HEK293 (cell line): ENCODE measurements around the gene RAB10.

ENCODE experiments used
- KLF16 ChIP-seq: fragments of 450-650 bp; formaldehyde crosslinking; IDR thresholded peaks from 2 replicates; pipeline ENCODE4 v1.5.1; 2017; ENCODE audit warnings: missing biosample characterization, missing genetic modification characterization
- SP7 ChIP-seq: fragments of 450-650 bp; formaldehyde crosslinking; IDR thresholded peaks from 2 replicates; pipeline ENCODE4 v1.5.1; 2016; ENCODE audit warnings: missing biosample characterization, missing genetic modification characterization
- ZNF184 ChIP-seq: fragments of 450-650 bp; IDR thresholded peaks from 2 replicates; pipeline ENCODE4 v1.5.1; 2018; ENCODE audit warnings: missing biosample characterization, mild to moderate bottlenecking, missing genetic modification characterization
- ZNF830 ChIP-seq: fragments of 450-650 bp; IDR thresholded peaks from 2 replicates; pipeline ENCODE4 v1.5.0; 2018; ENCODE audit warnings: missing biosample characterization, missing genetic modification characterization, low read depth, mild to moderate bottlenecking, moderate library complexity
- TF ChIP-seq, protein P1 (sequence below): fragments of 450-650 bp; formaldehyde crosslinking; IDR thresholded peaks from 2 replicates; pipeline ENCODE4 v1.5.1; 2016; ENCODE audit warnings: missing biosample characterization, missing genetic modification characterization
- TF ChIP-seq, protein P2 (sequence below): fragments of 450-650 bp; formaldehyde crosslinking; IDR thresholded peaks from 2 replicates; pipeline ENCODE4 v1.5.1; 2016; ENCODE audit warnings: missing biosample characterization, missing genetic modification characterization, low read depth
- TF ChIP-seq, protein P3 (sequence below): IDR thresholded peaks from 2 replicates; pipeline ENCODE4 v1.6.1; 2011; ENCODE audit warnings: mild to moderate bottlenecking, low read depth, low read length, borderline replicate concordance
- TF ChIP-seq, protein P4 (sequence below): fragments of 450-650 bp; formaldehyde crosslinking; optimal IDR thresholded peaks from 2 replicates; pipeline ENCODE3; 2016; ENCODE audit warnings: missing biosample characterization, mild to moderate bottlenecking, missing genetic modification characterization

DNA sequence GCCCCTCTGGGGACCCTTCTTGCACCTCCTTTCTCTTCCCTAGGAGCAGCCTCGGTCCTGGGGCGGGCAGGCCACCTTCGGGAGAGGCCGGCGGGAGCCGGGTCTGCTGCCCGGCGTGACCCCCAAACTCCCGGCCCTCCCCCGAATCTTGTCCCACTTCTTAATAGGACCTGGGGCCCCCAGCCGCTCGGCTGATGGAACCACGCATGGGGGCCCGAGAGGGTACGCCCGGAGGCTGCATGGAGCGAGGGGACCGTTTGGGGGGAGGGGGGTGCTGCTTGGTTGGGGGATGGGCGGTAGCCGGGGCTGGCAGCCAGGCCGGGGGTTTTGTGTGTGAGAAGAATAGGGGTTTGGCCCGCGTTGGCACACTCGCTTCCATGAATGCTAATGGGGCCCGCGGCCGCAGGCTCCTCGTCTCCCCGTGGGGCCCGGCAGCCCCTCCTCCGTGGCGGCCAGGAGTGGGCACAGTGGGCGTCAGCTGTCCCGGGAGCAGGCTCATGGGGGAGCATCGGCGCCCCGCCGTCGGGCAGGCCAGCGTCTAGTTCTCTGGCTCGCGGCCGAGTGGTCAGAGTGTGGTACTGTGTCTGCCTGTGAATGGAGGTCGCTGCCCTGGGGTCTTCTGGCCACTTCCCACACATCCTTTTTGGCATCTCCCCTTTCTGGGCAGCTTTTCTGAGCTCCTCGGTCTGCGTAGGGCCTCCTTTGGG is 140.0 kb downstream of the RAB10 start:
- TF ChIP-seq, protein P1, sequence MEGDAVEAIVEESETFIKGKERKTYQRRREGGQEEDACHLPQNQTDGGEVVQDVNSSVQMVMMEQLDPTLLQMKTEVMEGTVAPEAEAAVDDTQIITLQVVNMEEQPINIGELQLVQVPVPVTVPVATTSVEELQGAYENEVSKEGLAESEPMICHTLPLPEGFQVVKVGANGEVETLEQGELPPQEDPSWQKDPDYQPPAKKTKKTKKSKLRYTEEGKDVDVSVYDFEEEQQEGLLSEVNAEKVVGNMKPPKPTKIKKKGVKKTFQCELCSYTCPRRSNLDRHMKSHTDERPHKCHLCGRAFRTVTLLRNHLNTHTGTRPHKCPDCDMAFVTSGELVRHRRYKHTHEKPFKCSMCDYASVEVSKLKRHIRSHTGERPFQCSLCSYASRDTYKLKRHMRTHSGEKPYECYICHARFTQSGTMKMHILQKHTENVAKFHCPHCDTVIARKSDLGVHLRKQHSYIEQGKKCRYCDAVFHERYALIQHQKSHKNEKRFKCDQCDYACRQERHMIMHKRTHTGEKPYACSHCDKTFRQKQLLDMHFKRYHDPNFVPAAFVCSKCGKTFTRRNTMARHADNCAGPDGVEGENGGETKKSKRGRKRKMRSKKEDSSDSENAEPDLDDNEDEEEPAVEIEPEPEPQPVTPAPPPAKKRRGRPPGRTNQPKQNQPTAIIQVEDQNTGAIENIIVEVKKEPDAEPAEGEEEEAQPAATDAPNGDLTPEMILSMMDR = no peak
- TF ChIP-seq, protein P2, sequence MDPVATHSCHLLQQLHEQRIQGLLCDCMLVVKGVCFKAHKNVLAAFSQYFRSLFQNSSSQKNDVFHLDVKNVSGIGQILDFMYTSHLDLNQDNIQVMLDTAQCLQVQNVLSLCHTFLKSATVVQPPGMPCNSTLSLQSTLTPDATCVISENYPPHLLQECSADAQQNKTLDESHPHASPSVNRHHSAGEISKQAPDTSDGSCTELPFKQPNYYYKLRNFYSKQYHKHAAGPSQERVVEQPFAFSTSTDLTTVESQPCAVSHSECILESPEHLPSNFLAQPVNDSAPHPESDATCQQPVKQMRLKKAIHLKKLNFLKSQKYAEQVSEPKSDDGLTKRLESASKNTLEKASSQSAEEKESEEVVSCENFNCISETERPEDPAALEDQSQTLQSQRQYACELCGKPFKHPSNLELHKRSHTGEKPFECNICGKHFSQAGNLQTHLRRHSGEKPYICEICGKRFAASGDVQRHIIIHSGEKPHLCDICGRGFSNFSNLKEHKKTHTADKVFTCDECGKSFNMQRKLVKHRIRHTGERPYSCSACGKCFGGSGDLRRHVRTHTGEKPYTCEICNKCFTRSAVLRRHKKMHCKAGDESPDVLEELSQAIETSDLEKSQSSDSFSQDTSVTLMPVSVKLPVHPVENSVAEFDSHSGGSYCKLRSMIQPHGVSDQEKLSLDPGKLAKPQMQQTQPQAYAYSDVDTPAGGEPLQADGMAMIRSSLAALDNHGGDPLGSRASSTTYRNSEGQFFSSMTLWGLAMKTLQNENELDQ (tag by site-specific recombination) = no peak
- no peak for TF ChIP-seq SP7
- no peak for TF ChIP-seq ZNF830 (tag by site-specific recombination)
- TF ChIP-seq ZNF184 (tag by site-specific recombination) = no peak
- TF ChIP-seq, protein P3, sequence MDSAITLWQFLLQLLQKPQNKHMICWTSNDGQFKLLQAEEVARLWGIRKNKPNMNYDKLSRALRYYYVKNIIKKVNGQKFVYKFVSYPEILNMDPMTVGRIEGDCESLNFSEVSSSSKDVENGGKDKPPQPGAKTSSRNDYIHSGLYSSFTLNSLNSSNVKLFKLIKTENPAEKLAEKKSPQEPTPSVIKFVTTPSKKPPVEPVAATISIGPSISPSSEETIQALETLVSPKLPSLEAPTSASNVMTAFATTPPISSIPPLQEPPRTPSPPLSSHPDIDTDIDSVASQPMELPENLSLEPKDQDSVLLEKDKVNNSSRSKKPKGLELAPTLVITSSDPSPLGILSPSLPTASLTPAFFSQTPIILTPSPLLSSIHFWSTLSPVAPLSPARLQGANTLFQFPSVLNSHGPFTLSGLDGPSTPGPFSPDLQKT = no peak
- no peak for TF ChIP-seq KLF16 (tag by site-specific recombination)
- TF ChIP-seq, protein P4, sequence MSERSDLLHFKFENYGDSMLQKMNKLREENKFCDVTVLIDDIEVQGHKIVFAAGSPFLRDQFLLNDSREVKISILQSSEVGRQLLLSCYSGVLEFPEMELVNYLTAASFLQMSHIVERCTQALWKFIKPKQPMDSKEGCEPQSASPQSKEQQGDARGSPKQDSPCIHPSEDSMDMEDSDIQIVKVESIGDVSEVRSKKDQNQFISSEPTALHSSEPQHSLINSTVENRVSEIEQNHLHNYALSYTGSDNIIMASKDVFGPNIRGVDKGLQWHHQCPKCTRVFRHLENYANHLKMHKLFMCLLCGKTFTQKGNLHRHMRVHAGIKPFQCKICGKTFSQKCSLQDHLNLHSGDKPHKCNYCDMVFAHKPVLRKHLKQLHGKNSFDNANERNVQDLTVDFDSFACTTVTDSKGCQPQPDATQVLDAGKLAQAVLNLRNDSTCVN (tag by site-specific recombination) = no peak
